Gastroesophageal sphincter (tissue), 4 donors: ENCODE measurements around the gene RNASE8. TPM values are rescaled to one million over a fixed set of nuclear protein-coding genes. Genes with fewer than 3 reads are reported as not detected.

Experiments used
- ATAC-seq: fragments of 150-250 bp; one replicate; pipeline ENCODE4 v1.9.1; 2016; ENCODE audit warnings: mild to moderate bottlenecking, moderate library complexity
- H3K27ac ChIP-seq, 4 donors: fragments of 200-600 bp; sonication (generic) in 3 of 4; 1 replicate in 3 of 4; 2 replicates in 1 of 4; pipeline ENCODE4 v1.5.1; 2016 to 2019
- H3K27me3 ChIP-seq: fragments of 200-600 bp; sonication (generic); one replicate; pipeline ENCODE4 v1.5.1; 2019
- H3K36me3 ChIP-seq, 2 donors: fragments of 200-600 bp; sonication (generic); one replicate each; pipeline ENCODE4 v1.5.1; 2019; ENCODE audit warnings: control low read depth in 1 of 2
- H3K4me1 ChIP-seq, 3 donors: fragments of 200-600 bp; sonication (generic); 1 replicate in 2 of 3; 2 replicates in 1 of 3; pipeline ENCODE4 v1.5.1; 2016 to 2019; ENCODE audit warnings: control low read depth in 2 of 3
- H3K4me3 ChIP-seq, 2 donors: fragments of 200-600 bp; sonication (generic); one replicate each; pipeline ENCODE4 v1.5.1; 2019; ENCODE audit warnings: mild to moderate bottlenecking in 1 of 2, moderate library complexity in 1 of 2
- H3K9me3 ChIP-seq, 3 donors: fragments of 200-600 bp; sonication (generic); one replicate each; pipeline ENCODE4 v1.5.1; 2017 to 2019; ENCODE audit warnings: control low read depth in 2 of 3
- EP300 ChIP-seq: sonication (generic); formaldehyde crosslinking; IDR thresholded peaks from one replicate; pipeline ENCODE4 v1.6.1; 2017; ENCODE audit warnings: antibody characterized with exemption, mild to moderate bottlenecking
- POLR2A ChIP-seq, 2 donors: fragments of 450-650 bp; IDR thresholded peaks; one replicate each; pipeline ENCODE4 v1.6.1; 2017; ENCODE audit warnings: antibody characterized with exemption in 2 of 2, mild to moderate bottlenecking in 2 of 2, moderate library complexity in 1 of 2
- POLR2AphosphoS5 ChIP-seq: sonication (generic); formaldehyde crosslinking; IDR thresholded peaks from one replicate; pipeline ENCODE4 v1.6.1; 2017; ENCODE audit warnings: antibody characterized with exemption
- WGBS, 2 donors: methylation state at CpG; one replicate each; pipeline ENCODE4 v1.1.5; 2018; ENCODE audit warnings: low coverage in 1 of 2; 5-methylcytosine and 5-hydroxymethylcytosine counted together
- total RNA-seq, 4 donors: library from RNA; depleted of rRNA; stranded (reverse); fragments of >200 nt; gene quantifications; one replicate each; pipeline ENCODE4 v1.1.0, GENCODE V29; 2016
- TF ChIP-seq, protein P1 (sequence below), 4 experiments: fragments of 200-600 bp in 2 of 4; fragments of 450-650 bp in 2 of 4; sonication (generic) in 1 of 4; IDR thresholded peaks; one replicate each; pipeline ENCODE4 v1.5.1; 2017 to 2019; ENCODE audit warnings: antibody characterized with exemption in 4 of 4, mild to moderate bottlenecking in 2 of 4, moderate library complexity in 2 of 4

Gene RNASE8
- total RNA-seq, 4 donors from 2014 or later = not detected

DNA sequence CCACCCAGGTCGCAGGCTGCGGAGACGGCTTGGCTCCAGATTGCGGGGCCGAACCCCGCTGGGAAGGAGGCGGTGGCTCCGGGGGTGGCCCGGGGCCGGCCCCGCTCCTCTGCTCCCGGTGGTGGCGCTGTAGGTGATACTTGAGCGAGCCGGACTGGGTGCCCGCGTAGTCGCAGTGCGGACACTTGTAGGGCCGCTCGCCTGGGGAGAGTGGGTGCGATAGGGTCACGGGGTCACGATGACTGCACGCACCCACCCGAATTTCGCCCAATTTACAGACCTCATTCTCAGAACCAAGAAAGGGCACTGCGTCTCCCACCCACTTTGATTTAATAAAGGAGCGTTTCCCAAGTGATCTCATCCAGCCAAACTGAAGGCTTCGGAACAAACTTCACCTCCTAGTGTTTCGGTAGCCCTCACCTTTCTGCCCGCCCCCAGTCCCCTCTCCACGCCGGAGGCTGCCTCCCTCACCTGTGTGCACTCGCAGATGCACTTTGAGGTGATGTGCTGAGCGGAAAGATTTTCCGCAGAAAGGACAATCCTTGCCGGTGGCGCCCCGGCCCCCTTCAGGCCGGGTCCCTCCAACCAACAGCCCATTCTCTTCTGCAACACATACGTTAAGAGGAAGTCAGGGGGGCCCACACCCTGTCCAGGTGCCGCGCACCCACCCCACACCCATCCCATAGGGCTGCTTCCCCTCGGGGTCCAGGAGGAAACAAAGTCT, 33.5 kb downstream of the RNASE8 start:
- Histone ChIP-seq H3K36me3 (peaks cover 0 to 69% of the 10 kb centered on the region in 2 donors), H3K4me1 (peaks cover 0 to 58% (median 15%) of the 10 kb centered on the region in 3 donors)
- WGBS, 2 donors = 78 to 83% methylated on average over 15 of the region's 45 CpGs

DNA sequence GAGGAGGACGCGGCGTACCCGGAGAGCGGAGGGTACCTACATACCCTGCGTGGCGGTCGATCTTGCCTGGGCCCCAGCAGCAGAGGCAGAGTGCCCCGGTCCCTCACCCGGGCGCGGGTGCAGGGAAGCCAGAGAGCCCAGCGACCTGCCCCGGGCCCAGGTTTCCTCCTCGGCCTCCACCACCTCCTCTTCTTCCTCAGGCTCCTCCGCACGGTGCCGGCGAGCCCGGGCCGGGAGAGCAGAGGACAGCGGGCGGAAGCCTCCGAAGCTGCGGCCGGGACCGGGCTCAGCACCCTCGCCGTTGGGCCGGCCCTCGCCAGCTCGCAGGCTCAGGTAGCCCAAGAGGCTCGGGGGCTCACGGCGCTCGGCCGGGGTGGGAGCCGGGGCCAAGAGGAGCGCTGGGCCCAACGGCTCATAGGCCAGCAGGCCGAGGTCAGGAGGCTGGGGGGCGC, 34.2 kb downstream of the RNASE8 start:
- WGBS, 2 donors = no CpG with 5 or more reads among the region's 42 CpGs
- Histone ChIP-seq H3K4me1 (peaks cover 0 to 65% (median 15%) of the 10 kb centered on the region in 3 donors), H3K27ac (peak overlapping the region in 3 of 4 donors; percentile 59), H3K9me3 (no peaks in the 10 kb centered on the region), H3K36me3 (peaks cover 0 to 64% of the 10 kb centered on the region in 2 donors), H3K27me3 (no peaks in the 10 kb centered on the region), H3K4me3 (no peak overlapping the region)
- no peak for ATAC-seq
- TF ChIP-seq POLR2AphosphoS5 = no peak
- no peak for TF ChIP-seq EP300
- TF ChIP-seq, protein P1, sequence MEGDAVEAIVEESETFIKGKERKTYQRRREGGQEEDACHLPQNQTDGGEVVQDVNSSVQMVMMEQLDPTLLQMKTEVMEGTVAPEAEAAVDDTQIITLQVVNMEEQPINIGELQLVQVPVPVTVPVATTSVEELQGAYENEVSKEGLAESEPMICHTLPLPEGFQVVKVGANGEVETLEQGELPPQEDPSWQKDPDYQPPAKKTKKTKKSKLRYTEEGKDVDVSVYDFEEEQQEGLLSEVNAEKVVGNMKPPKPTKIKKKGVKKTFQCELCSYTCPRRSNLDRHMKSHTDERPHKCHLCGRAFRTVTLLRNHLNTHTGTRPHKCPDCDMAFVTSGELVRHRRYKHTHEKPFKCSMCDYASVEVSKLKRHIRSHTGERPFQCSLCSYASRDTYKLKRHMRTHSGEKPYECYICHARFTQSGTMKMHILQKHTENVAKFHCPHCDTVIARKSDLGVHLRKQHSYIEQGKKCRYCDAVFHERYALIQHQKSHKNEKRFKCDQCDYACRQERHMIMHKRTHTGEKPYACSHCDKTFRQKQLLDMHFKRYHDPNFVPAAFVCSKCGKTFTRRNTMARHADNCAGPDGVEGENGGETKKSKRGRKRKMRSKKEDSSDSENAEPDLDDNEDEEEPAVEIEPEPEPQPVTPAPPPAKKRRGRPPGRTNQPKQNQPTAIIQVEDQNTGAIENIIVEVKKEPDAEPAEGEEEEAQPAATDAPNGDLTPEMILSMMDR (IDR thresholded peaks at IDR 0.05) = no peak
- no peak for TF ChIP-seq POLR2A (IDR thresholded peaks at IDR 0.05)

More for the DNA sequence above, 33.5 kb downstream of the RNASE8 start:
- TF ChIP-seq EP300 (no peak), POLR2A (IDR thresholded peaks at IDR 0.05) (no peak)
- TF ChIP-seq, protein P1 (IDR thresholded peaks at IDR 0.05) = no peak
- no peak for ATAC-seq
- no peaks in the 10 kb centered on the region for H3K9me3 ChIP-seq
- H3K27me3 ChIP-seq = no peaks in the 10 kb centered on the region
- peak overlapping the region in 1 of 4 donors; percentile 38 for H3K27ac ChIP-seq
- no peak overlapping the region for H3K4me3 ChIP-seq

DNA sequence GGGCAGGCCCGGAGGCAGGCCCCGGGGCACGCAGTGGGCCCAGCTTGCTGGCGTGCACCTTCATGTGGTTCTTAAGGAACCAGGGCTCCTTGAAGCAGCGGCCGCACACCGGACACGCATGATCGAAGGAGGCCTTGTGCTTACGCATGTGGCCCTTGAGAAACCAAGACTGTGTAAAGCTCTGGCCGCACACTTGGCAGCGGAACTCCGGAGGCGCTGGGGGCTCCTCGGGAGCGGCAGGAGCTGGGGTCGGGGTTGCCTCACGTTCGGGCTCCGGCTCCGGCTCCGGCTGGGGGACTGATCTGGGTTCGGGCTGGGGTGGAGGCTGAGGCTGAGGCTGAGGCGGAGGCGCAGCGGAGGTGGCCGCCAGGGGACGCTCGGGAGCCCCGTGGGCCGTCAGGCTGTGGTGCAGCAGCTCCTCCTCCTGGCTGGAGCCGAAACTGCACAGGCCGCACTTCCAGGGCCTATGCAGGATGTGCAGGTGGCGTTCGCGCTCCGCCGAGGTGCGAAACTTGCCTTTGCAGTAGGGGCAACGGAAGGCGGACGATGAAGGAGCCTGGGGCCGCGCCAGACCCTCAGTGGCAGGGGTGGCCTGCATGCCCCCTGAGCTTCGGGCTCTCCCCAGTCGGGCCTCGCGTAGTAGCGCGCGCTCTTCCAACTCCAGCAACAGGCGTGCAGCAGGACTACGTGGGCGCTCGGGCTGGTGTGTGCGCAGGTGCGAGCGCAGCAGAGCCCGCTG, 34.8 kb downstream of the RNASE8 start:
- Histone ChIP-seq H3K4me1 (peaks cover 0 to 65% (median 16%) of the 10 kb centered on the region in 3 donors), H3K4me3 (no peak overlapping the region), H3K36me3 (peaks cover 0 to 59% of the 10 kb centered on the region in 2 donors), H3K27me3 (no peaks in the 10 kb centered on the region), H3K9me3 (no peaks in the 10 kb centered on the region), H3K27ac (peak overlapping the region in 3 of 4 donors; percentile 59)
- peak; percentile 49 for TF ChIP-seq POLR2AphosphoS5
- TF ChIP-seq EP300 = no peak
- no peak for TF ChIP-seq POLR2A (IDR thresholded peaks at IDR 0.05)
- TF ChIP-seq, protein P1 (IDR thresholded peaks at IDR 0.05) = peak; percentile 100
- WGBS, 2 donors = 53% methylated on average over 3 of the region's 59 CpGs; no CpG with 5 or more reads in 1 of the 2 donors
- peak; percentile 84 for ATAC-seq

DNA sequence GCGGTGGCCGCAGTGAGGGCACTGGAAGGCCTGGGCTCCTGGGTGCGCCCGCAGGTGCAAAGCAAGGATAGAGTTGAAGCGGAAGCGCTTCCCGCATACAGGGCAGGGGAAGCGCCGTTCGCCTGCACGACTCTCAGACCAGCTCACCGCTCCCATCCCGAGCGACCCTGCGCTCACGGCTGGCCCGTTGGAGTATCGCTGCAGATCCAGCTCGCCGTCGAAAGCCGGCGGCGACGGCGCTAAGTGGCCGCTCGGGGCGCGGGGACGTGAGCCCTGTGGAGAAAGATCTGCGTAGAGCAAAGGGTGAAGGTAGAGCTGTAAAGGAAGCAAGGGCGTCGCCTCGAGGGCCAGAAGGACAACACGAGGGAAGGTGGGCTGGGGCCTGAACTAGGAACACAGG, 35.4 kb downstream of the RNASE8 start:
- H3K36me3 ChIP-seq = peaks cover 0 to 53% of the 10 kb centered on the region in 2 donors
- peaks cover 0 to 64% (median 17%) of the 10 kb centered on the region in 3 donors for H3K4me1 ChIP-seq
- H3K27ac ChIP-seq = peak overlapping the region in 1 of 4 donors; percentile 59
- TF ChIP-seq, protein P1 (IDR thresholded peaks at IDR 0.05) = no peak
- TF ChIP-seq POLR2A (IDR thresholded peaks at IDR 0.05) = no peak
- no peak for TF ChIP-seq EP300
- TF ChIP-seq POLR2AphosphoS5 = no peak
- no peaks in the 10 kb centered on the region for H3K9me3 ChIP-seq
- no peak overlapping the region for H3K4me3 ChIP-seq
- no peak for ATAC-seq
- H3K27me3 ChIP-seq = no peaks in the 10 kb centered on the region
- WGBS, 2 donors = 50% methylated on average over 3 to 4 of the region's 36 CpGs
